GM19452 (cell line): ENCODE measurements around the gene RPS10.

Experiments
- ATAC-seq: cut with Tn5 transposase; IDR thresholded peaks from one replicate; pipeline ENCODE4 v1.9.1; 2021; ENCODE audit not compliant: unreplicated experiment

The RPS10 gene

DNA sequence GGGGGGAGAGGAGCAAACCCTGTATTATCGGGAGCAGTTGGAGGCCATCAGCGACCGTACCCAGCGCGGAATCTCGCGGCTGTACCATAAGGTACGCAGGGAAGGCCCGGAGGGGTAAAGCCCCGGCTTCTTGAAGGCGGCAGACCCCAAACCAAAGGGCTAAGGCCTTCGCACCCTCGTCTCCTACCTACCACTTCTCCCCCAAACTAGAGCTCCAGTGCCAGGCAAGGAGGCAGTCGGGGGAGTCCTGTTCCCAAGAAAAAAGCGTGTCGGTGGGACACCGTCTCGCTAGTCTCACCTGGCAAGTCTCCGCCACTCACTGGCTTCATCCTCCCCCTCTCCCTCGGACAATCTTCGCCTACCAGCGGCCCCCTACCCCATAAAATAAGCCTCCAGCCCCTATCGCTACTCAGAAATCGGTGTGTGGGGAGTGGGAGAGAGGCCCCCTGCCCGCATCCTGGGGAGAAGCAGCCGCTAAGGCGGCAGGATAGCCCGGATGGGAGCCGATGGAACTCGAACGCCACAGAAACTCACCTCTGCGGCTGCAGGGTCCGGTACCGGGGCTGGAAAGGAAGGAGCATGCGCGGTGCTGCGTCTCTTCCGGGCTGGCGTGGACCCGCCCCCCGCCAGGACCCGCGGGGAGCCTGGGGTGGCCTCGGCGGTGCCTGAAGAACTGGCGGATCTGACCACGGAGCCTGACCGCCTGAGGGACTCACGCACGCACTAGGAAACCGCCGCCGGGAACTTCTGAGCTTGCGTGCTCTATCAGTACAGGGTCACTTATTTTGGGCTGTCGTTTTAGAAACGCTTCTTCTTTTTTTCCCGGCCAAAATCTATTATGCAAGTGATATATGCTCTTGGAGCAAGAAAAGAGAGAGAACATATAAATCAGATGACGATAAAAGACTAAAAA, at the start of gene RPS10:
RPS10 (minus strand) TSS at position 572 of the 913 bp plus-strand sequence. CDS start 848 bp downstream, outside the sequence.
- peak; percentile 76 for ATAC-seq

DNA sequence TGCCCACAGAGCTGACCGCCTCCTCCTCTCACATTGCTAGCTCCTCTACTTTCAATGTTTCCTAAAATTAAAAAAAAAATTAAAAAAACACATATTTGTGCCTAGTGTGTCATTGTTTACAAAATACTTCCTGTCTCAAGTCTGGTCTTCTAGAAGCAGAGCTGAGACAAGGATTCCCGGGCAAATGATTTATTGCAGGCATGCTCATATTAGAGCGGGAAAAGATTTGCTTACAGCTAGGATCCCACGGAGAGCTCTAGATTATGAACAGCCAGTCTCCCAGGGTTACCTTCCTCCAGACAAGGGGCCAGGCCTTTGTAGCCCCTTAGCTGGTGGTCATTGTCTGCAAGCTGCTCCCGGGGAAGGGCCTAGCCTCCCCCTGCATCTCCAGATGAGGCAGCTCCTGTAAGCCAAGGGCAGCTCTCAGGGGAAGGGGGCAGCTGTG, 49.4 kb upstream of the RPS10 start:
- ATAC-seq: no peak

DNA sequence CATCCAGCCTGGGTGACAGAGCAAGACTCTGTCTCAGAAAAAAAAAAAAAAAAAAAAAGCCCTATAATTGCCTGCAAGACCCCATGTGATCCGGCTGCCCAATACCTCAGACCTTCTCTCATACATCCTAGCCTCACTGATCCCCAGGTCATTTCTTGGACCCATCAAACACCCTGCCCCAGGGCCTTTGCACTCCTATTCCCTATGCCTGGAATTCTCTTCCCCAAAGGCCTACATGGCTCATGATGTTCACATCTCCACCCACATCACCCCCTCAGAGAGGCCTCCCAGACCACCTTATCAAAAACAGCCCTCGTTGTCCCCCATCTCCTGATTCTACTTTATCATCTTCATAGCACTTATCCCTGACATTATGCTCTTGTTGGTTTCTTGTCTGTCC, 48.9 kb upstream of the RPS10 start:
- ATAC-seq: no peak

DNA sequence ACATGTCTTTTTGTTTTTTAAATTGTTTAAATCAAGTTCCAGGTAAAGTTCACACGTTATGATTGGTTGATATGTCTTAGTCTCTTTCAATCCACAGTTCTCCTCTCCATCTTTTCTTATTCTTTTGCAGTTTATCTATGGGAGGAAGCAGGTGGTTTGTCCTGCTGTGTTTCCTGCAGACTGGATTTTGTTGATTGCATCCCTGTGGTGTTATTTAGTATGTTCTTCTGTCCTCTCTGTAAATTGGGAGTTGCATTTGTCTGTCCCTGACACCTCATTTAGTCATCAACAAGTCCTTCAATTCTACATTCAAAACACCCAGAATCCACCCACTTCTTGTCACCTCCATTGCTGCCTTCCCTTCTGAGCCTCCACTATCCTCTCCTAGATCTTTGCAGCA, 48.1 kb upstream of the RPS10 start:
- no peak for ATAC-seq

DNA sequence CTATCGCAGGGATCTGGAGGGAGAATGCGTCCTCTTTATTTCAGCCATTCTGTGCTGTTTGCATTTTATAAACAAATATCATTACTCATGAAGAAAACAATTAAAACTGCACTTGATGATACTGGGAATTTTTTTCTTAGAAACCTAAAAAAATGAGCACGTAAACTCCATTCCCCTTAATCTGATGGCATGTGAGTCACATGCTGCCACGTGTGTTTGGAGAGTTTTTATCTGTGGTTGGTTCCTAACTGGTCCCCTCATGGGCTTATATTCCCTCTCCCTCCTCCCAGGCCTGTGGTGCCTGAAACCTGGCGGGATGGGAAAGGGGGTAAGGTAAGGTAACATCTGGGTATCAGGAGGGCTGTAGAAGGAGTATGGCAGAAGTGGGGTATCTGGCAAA, 46.6 kb upstream of the RPS10 start:
- ATAC-seq: no peak

DNA sequence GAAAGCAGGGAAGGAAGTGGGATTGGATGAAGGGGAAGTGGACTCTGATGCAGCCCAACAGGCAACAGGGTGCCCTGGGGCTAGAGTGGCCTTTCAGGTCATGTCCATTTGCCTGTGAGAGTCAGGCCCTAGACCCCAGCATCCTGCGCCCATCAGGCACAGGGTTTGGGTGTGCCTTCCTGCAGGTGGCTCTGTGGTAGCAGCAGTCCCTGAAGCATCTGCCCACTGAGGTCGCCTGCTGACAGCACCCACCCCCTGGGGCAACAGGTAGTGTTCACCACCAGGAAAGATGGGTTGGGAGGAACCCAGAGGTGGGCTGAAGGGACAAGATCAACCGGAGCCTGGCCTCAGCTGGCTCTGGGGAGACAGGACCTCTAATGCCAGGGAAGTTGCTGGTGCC, 43.6 kb upstream of the RPS10 start:
- no peak for ATAC-seq

DNA sequence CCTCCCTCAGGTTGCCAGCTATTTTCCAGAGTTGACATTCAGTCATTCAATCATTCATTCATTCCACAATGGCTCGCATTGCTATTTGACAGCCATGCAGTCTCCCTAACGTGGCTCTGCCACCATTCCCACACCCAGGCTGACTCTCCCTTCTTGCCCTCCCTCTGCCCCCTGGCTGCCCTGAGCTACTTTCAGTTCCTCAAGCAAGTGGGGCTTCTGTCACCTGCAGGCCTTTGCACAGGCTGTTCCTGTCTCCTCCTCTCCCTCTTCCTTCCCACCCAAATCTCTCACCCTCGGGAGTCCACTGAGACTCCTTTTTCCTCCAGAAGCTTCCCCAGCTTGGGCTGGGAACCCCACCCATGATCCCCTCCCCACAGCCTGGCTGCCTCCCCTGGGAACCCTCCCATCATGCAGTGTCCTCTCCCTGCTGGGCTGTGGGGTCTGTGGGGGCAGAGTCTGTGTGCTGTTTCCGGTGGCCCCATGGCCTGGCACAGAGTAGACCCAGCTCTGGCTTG, 42.6 kb upstream of the RPS10 start:
- no peak for ATAC-seq

DNA sequence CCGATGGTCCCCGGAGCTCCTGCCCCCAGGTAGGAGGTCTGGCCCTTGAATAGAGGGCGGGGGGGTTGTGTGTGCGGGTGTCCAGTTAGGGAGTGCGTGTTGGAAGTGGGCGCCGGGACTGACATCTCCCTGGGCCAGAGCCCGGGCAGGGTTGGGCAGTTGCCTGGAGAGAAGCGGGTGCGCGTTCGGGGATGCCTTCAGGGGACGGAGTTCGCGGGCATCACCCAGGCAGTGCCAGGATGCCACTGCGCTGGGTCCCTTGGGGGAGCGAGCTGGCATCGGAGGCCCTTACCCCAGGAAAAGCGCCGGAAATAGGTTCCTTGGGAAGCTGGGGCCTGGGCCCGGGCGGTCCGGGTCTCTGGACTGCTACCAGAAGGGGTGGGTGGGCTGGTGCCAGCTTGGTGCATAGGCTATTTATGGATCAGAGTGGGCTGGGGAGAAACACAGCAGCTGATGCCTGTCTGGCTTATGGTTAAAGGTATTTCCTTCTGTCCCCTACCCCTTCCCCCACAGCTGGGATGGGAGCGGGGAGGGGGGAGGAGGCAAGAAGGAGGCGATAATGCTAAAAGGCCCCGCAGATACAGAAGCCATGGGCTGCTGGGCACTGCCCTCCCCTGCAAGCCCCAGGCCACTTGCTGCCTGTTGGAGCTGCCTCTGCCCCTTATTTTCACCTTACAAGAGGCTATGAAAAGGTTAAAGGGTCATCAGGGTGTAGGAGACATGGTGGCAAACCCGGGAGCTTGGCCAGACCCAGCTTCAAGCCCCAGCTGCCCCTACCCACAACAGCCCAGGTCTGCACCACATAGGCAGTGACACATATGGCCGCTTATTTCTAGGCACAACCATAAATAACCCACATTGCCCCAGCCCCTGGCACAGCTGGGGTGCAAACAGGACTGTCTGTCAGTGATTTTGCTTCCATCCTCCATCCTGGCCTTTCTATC, 40.6 kb upstream of the RPS10 start:
- ATAC-seq: no peak

DNA sequence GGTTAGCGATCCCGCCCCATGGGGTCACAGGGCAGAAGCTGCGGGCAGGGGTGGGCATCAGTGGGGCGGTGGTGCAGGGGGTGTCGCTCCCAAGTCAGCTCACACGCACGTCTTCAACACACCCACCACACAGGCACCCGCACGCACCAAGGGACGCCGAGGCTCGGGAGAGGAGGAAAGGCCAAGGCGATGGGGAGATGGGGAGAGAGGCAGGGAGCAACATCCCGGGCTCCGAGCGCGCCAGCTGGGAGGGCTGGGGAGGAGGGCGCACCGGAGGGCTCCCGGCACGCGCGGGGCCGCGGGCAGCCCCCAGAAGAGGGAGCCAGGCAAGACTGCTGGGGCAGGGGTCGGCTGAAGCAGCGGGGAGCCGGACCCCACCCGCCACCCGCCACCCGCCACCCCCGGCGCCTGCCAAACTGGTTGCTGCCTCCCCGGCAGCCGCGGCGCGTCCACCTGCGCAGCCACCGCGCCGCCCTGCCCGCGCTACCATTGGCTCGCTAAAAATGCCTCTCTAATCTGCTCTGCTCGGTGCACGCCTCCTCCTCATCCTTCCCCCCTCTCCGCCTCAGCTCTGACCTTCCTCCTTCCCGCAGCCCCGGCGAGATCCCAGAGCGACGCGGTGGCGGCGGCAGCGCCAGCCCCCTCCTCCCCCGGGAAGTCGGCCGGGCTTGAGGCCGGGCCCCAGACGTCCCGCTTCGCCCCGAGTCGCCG, 39.8 kb upstream of the RPS10 start, which contains the start of gene PACSIN1:
PACSIN1 (plus strand) TSS at position 546 of the 711 bp plus-strand sequence. CDS start 60,230 bp downstream, outside the sequence.
- no peak for ATAC-seq

DNA sequence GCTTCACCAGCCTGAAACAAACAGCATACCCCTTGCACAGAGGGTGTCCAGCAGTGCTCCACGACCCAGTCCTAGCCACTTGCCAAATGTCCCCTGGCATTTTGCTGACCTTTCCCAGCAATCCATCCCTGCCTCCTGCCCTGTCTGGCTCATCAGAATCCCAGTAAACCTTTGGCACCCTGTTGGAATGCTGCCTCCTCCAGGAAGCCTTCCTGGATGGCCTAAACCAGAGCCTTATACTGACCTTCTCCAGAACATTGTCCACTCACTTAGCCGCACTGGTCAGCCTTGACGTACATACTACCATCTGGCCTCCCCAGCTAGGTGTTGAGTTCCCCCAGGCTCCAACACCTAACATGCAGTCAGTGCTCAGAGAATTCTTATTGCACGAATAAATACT, 38.0 kb upstream of the RPS10 start:
- ATAC-seq: no peak

DNA sequence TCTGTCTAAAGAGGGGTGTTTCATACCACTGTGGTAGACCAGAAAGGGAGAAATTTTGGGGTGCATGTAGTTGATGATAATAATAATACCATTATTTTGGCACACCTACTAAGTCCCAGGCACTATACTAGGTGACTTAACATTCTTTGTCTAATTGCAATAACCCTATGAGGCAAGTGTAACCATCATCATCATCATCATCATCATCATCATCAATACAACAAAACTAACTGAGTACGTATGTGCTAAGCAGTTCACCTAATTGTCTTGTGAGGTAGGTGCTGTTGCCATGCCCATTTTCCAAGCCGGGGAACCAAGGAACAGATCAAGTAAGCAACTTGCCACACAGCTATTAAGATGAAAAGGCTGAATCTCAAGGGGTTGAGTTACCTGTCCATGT, 37.4 kb upstream of the RPS10 start:
- no peak for ATAC-seq

DNA sequence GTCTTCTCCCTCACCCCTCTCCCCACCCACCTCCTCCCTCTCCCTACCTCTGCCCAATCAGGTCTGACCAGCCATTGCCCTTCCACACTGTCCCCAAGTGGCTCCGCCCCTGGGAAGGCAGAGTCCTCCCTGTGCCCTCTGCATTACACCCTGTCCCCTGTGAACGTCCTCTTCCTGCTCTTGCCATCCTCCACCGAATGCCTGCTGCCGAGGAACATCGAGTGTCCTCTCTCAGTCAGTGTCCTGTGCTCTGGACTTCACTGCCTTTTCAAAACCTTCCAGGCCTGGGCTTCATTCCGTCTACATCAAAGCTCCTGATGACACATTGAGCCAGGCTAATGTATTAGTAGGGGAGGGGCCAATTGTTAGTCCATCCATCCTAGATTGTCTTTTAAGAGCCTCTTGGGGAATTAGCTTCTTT, 36.7 kb upstream of the RPS10 start:
- no peak for ATAC-seq

DNA sequence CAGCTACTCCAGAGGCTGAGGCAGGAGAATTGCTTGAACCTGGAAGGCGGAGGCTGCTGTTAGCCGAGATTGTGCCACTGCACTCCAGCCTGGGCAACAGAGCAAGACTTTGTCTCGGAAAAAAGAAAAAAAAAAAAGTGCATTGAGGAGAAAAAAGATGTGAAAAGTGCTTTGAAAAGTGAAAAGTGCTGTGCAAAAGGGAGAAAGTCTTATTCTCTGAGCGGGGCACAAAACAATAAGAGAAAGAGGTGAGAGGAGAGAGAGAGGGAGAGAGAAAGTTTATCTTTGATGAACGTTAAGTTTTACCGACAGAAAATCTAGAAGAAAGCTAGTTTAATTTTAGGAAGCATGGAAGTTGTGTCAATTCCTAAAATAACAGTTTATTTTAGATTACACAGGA, 36.1 kb upstream of the RPS10 start:
- no peak for ATAC-seq

DNA sequence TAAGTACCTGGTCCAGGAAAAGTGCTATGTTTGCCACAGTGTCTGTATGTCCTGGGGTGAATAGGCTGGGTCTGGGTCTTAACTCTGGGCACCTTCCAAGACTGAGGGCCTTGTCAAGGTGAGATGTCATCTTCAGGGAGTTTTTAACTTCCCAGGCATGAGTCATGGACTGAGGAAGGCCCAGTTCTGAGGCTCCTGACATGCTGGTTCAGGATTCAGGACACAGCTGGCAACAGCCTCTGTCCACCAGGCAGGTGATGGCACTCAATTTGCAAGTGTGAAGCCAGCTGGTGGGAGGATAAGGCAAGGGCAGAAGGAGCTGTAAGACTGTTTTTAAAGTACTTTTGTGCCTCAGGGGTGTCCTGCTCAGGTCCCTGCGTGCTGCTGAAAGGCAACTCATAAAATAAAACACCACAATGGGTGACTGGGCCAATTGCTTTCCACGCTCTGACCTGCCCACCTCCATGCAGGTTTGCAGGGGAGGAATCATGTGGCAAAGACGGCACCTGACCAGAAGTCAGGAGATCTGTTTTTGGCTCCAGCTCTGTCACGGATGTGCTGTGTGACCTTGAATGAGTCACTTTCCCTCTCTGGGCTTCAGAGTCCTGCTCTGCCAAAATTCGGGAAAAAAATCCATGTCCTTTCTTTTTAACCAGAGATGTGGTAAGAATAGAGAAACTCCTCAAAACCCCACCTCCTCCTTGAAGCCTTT, 35.1 kb upstream of the RPS10 start:
- no peak for ATAC-seq

DNA sequence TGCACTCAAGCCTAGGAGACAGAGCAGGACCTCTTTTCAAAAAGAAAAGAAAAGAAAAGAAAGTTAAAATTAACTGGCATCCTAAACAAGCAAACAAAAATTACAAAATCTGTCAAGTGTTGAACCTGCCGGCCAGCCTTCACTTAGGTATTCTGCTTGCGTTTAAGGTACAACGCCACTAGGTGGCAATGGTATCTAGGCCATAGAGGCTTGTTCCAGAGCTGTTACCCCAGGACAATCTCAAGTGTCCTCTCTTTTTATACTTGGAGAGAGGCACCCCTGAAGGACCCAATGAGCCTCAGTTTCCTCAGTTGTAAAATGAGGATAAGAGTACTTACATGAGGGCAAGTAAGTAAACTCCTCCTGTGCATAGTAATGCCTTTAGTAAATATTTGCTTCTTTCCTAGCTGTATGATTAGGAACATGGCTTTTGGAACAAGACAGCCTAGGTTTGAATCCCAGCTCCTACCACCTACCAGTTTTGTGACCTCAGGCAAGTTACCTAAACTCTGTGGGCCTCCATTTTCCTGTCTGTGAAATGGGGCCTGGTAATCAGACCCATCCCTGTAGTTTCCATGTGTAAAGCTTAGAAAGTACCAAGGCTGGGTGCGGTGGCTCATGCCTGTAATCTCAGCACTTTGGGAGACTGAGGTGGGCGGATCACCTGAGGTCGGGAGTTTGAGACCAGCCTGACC, 34.2 kb upstream of the RPS10 start:
- no peak for ATAC-seq

DNA sequence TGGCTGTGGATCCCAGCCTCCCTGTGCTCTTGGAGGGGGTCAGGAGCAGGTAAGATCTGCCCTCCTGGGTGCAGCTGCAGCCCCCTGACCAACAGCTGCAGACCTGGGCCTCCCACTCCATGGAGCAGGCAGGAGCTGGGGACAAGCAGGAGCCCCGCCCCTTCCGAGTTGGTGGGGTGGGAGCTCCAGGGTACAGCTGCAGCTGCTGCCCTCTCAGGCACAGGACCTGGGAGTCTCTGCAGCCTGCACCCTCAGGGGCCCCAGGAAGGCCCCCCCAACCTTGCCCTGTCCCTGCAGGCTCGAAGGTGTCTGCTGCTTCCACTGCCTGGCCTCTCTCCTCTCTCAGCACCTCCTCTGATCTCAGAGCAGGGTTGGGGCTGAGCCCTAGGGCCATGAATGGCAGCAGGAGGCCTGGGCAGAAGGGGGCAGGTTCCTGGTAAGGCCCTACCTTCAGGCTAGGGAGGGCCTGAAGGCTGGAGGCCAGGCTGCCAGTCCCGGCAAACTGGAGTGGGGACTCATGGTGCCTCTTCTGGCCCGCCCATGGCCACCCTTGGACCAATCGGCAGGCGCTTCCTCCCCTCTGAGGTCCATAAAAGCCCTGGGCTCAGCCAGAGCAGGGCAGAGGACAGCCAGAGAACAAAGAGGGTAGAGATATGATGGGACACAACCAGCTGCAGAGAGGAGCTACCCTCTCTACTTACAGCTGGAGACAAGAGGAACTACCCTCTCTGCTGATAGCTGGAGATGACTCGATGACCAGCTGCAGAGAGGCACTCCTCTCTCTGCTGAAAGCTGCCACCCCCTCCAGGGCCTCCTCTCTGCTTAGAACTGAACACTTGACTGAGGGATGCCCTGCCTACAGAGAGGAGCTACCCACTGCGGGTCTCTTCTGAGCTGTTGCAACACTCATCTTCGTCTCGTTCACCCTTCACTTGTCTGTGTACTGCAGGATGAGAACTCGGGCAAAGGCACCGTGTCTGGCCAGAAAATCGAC, 32.2 kb upstream of the RPS10 start:
- ATAC-seq: no peak

DNA sequence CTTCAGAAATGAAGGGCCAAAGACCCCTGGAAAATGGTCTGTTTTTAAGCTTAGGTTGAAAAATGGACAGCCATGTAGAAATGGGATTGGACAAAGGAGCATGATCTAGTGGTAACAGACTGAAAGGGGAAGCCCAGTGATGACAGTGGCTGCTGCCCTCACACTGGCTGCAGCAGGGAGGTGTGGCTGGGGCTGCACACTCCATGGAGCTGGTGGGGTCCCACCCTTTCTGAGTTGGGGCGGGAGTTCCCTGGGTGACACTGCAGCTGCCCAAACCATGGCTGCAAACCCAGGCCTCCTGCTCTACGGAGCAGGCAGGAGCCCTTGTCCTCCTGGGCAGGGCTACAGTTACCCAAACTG, 31.5 kb upstream of the RPS10 start:
- no peak for ATAC-seq

DNA sequence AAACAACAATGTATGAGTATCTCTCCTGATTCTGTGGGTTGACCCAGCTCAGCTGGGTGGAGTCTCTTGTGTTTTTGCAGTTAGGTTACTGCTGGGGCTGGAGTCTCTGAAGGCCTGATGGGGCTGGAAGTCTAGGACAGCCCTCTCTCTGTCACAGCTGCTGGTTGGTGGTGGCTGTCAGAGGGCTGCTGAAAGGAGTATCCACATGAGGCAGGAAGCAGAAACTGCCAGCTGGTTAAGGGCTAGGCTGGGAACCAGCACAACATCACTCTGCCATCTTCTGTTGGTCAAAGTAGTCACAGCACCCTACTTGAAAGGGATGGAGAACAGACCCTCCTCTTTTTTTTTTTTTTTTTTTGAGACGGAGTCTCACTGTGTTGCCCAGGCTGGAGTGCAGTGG, 30.0 kb upstream of the RPS10 start:
- ATAC-seq: no peak
